Neuronal stem cell (in vitro differentiated cells): ENCODE results near the gene SLC22A3.

Experiments used
- DNase-seq: peaks from one replicate; pipeline ENCODE4 v3.0.0-alpha.2; 2013; ENCODE audit warnings: low spot score
- H2AFZ ChIP-seq: one replicate; pipeline ENCODE4 v1.6.1; 2013; ENCODE audit warnings: mild to moderate bottlenecking, low read length, inconsistent platforms
- H2AK5ac ChIP-seq: 2 replicates; pipeline ENCODE4 v1.6.1; 2013; ENCODE audit warnings: low read depth, mild to moderate bottlenecking, inconsistent platforms, low read length, moderate library complexity, mixed read lengths
- H2BK120ac ChIP-seq: 2 replicates; pipeline ENCODE4 v1.6.1; 2013; ENCODE audit warnings: low read depth, mild to moderate bottlenecking, inconsistent platforms, low read length, moderate library complexity, mixed read lengths
- H2BK12ac ChIP-seq: one replicate; pipeline ENCODE4 v1.6.1; 2013; ENCODE audit warnings: low read length, inconsistent platforms
- H2BK15ac ChIP-seq: 2 replicates; pipeline ENCODE4 v1.6.1; 2013; ENCODE audit warnings: mild to moderate bottlenecking, low read length, inconsistent platforms, mixed read lengths
- H2BK5ac ChIP-seq: one replicate; pipeline ENCODE4 v1.6.1; 2013; ENCODE audit warnings: inconsistent platforms, mild to moderate bottlenecking, low read length, moderate library complexity
- H3K14ac ChIP-seq: one replicate; pipeline ENCODE4 v1.6.1; 2013; ENCODE audit warnings: low read length, inconsistent platforms
- H3K18ac ChIP-seq: 2 replicates; pipeline ENCODE4 v1.6.1; 2013; ENCODE audit warnings: low read length, inconsistent platforms
- H3K23ac ChIP-seq: 2 replicates; pipeline ENCODE4 v1.6.1; 2013; ENCODE audit warnings: low read depth, mild to moderate bottlenecking, mixed read lengths, low read length, inconsistent platforms; ENCODE audit not compliant: poor library complexity
- H3K27ac ChIP-seq: replicated peaks from 3 replicates; pipeline ENCODE4 v1.5.1; 2013; ENCODE audit warnings: low read length, inconsistent platforms
- H3K27me3 ChIP-seq, 3 experiments: 2 replicates each; pipeline ENCODE4 v1.6.1; 2013; ENCODE audit warnings: low read length in 3 of 3, mild to moderate bottlenecking in 2 of 3, inconsistent platforms in 1 of 3, low read depth in 1 of 3, mixed read lengths in 1 of 3, moderate library complexity in 1 of 3; ENCODE audit not compliant: control insufficient read depth in 3 of 3, insufficient read depth in 3 of 3
- H3K36me3 ChIP-seq, 2 donors: replicated peaks in 1 of 2; 2 replicates each; pipeline ENCODE4 v1.6.1; 2013; ENCODE audit warnings: low read length in 2 of 2; ENCODE audit not compliant: control insufficient read depth in 2 of 2, insufficient read depth in 2 of 2
- H3K4ac ChIP-seq: 2 replicates; pipeline ENCODE4 v1.6.1; 2013; ENCODE audit warnings: inconsistent platforms, mild to moderate bottlenecking, low read length, moderate library complexity
- H3K4me1 ChIP-seq, 2 donors: 1 replicate in 1 of 2; 2 replicates in 1 of 2; pipeline ENCODE4 v1.6.1; 2013; ENCODE audit warnings: low read length in 2 of 2, low read depth in 1 of 2; ENCODE audit not compliant: control insufficient read depth in 2 of 2, insufficient read depth in 1 of 2
- H3K4me2 ChIP-seq: one replicate; pipeline ENCODE4 v1.6.1; 2013; ENCODE audit warnings: mild to moderate bottlenecking, low read length, inconsistent platforms; ENCODE audit not compliant: insufficient read depth, poor library complexity, severe bottlenecking
- H3K4me3 ChIP-seq, 2 donors: 2 replicates each; pipeline ENCODE4 v1.5.1; 2013; ENCODE audit warnings: low read length in 2 of 2, mild to moderate bottlenecking in 2 of 2, inconsistent platforms in 1 of 2, moderate library complexity in 1 of 2
- H3K79me1 ChIP-seq: one replicate; pipeline ENCODE4 v1.6.1; 2013; ENCODE audit warnings: low read depth, mild to moderate bottlenecking, inconsistent platforms, low read length, moderate library complexity
- H3K9ac ChIP-seq: one replicate; pipeline ENCODE4 v1.6.1; 2013; ENCODE audit warnings: mild to moderate bottlenecking, low read depth, low read length, inconsistent platforms; ENCODE audit not compliant: poor library complexity
- H3K9me3 ChIP-seq, 2 donors: replicated peaks in 1 of 2; 2 replicates each; pipeline versions ENCODE3 to v1.6.1; 2013; ENCODE audit warnings: low read length in 2 of 2, mild to moderate bottlenecking in 2 of 2, inconsistent platforms in 1 of 2, low read depth in 1 of 2, mixed read lengths in 1 of 2, moderate library complexity in 1 of 2; ENCODE audit not compliant: control insufficient read depth in 2 of 2, insufficient read depth in 1 of 2
- H4K8ac ChIP-seq: one replicate; pipeline ENCODE4 v1.6.1; 2013; ENCODE audit warnings: low read depth, mild to moderate bottlenecking, inconsistent platforms, low read length, moderate library complexity
- H4K91ac ChIP-seq: one replicate; pipeline ENCODE4 v1.6.1; 2013; ENCODE audit warnings: low read length, low read depth, mild to moderate bottlenecking, inconsistent platforms; ENCODE audit not compliant: poor library complexity
- WGBS, 2 donors: extraction: QIAGEN DNeasy Blood & Tissue Kit; methylation state at CpG; one replicate each; pipeline ENCODE4 v1.1.7; 2013; ENCODE audit warnings: missing lambda C conversion rate in 2 of 2, mixed read lengths in 1 of 2; ENCODE audit not compliant: insufficient read length in 2 of 2, insufficient replicate concordance in 1 of 2; ENCODE audit errors: extremely low coverage in 2 of 2; 5-methylcytosine and 5-hydroxymethylcytosine counted together

Gene SLC22A3

DNA sequence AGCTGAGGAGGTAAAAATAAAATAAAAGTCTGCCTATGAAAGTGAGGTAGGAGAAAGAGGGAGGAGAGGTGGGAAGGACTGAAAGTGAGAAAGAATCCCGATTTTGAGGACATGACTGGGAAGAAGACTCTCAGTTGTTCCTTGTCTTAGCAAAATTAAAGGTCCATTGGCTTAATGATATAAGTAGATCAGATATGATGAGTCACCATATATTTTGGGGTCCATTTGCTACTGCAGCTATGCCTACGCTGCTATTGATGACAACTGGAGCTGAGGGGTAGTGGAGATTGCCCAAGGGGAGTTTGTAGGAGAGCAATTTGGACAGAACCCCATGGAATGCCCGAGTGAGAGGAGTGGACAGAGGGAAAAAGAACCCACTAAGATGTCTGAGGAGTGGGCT is 15.1 kb upstream of the SLC22A3 start:
- H3K9me3 ChIP-seq = no peaks in the 10 kb centered on the region
- no peak overlapping the region for H3K14ac ChIP-seq
- no CpG with 5 or more reads among the region's 3 CpGs for WGBS, 2 donors

DNA sequence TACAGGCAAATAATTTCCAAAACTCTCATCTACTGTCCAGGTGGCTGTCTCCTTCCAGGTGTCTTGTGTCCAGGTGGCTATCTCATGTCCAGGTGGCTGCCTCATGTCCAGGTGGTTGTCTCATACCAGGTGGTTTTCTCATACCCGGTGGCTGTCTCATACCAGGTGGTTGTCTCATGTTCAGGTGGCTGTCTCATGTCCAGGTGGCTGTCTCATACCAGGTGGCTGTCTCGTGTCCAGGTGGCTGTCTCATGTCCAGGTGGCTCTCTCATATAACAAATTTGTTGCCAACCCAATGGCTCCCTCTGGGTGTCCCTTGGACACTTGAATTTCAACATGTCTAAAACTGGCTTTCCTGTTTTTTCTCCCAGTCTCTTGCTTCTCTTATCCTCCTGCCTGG is 14.3 kb upstream of the SLC22A3 start:
- no peak overlapping the region for H4K91ac ChIP-seq
- H3K79me1 ChIP-seq = no peaks in the 10 kb centered on the region
- H3K23ac ChIP-seq = no peak overlapping the region
- H3K14ac ChIP-seq = no peak overlapping the region
- no peak overlapping the region for H3K4me2 ChIP-seq
- H3K18ac ChIP-seq = no peak overlapping the region
- no peaks in the 10 kb centered on the region for H3K4me1 ChIP-seq
- no peak overlapping the region for H2BK15ac ChIP-seq
- WGBS, 2 donors = no CpG with 5 or more reads among the region's 2 CpGs
- no peak overlapping the region for H2BK120ac ChIP-seq
- H2BK12ac ChIP-seq = no peak overlapping the region
- no peak overlapping the region for H3K4me3 ChIP-seq
- H3K36me3 ChIP-seq = no peaks in the 10 kb centered on the region
- no peak overlapping the region for H2BK5ac ChIP-seq
- no peak overlapping the region for H2AFZ ChIP-seq
- no peak overlapping the region for H4K8ac ChIP-seq
- H3K27me3 ChIP-seq = peaks cover 0 to 19% (median 0%) of the 10 kb centered on the region in 3 experiments
- H2AK5ac ChIP-seq = no peak overlapping the region
- no peak overlapping the region for H3K4ac ChIP-seq
- H3K9ac ChIP-seq = no peak overlapping the region
- H3K9me3 ChIP-seq = no peaks in the 10 kb centered on the region
- DNase-seq = no peak
- H3K27ac ChIP-seq = no peak overlapping the region

More for the DNA sequence above, 15.1 kb upstream of the SLC22A3 start:
- no peak overlapping the region for H2AFZ ChIP-seq
- H2BK12ac ChIP-seq = no peak overlapping the region
- no peak overlapping the region for H2BK5ac ChIP-seq
- H4K8ac ChIP-seq = no peak overlapping the region
- no peak overlapping the region for H3K27ac ChIP-seq
- no peak overlapping the region for H3K23ac ChIP-seq
- DNase-seq = no peak
- no peaks in the 10 kb centered on the region for H3K36me3 ChIP-seq
- H3K4me1 ChIP-seq = no peaks in the 10 kb centered on the region
- no peak overlapping the region for H2BK15ac ChIP-seq
- no peak overlapping the region for H3K4me3 ChIP-seq
- no peak overlapping the region for H3K4me2 ChIP-seq
- H3K9ac ChIP-seq = no peak overlapping the region
- no peak overlapping the region for H2BK120ac ChIP-seq
- H3K18ac ChIP-seq = no peak overlapping the region
- H3K4ac ChIP-seq = no peak overlapping the region
- peaks cover 0 to 19% (median 0%) of the 10 kb centered on the region in 3 experiments for H3K27me3 ChIP-seq
- H3K79me1 ChIP-seq = no peaks in the 10 kb centered on the region
- H4K91ac ChIP-seq = no peak overlapping the region
- H2AK5ac ChIP-seq = no peak overlapping the region

DNA sequence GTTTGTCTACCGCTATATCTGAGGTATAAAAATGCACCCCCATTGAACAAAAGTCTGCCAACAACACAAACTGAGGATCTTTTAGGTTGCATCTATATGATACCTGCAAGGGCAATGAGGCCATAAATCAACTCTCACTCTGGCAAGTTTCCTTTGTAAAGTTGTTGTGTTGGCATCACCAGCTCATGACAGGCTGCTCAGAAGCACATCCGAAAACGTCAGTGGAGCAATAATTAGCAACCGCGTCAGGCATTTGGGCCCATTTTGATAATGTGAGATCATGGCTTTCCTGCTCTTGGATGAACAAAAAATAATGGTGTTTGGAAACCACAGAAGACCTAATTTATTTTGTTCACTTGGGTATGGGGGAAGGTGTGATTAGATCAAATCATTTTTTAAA is 12.0 kb upstream of the SLC22A3 start:
- Histone ChIP-seq H3K36me3 (no peaks in the 10 kb centered on the region), H3K9ac (no peak overlapping the region), H3K18ac (no peak overlapping the region), H2BK5ac (no peak overlapping the region), H3K79me1 (no peaks in the 10 kb centered on the region), H2BK15ac (no peak overlapping the region), H4K91ac (no peak overlapping the region), H2AK5ac (no peak overlapping the region), H2BK120ac (no peak overlapping the region), H3K9me3 (no peaks in the 10 kb centered on the region), H3K4me3 (no peak overlapping the region), H3K4me1 (no peaks in the 10 kb centered on the region), H3K27me3 (peaks cover 0 to 11% (median 0%) of the 10 kb centered on the region in 3 experiments), H2AFZ (no peak overlapping the region), H3K4me2 (no peak overlapping the region), H3K27ac (no peak overlapping the region), H2BK12ac (no peak overlapping the region), H3K23ac (no peak overlapping the region), H4K8ac (no peak overlapping the region), H3K14ac (no peak overlapping the region), H3K4ac (no peak overlapping the region)
- WGBS, 2 donors = no CpG with 5 or more reads among the region's 5 CpGs
- no peak for DNase-seq

DNA sequence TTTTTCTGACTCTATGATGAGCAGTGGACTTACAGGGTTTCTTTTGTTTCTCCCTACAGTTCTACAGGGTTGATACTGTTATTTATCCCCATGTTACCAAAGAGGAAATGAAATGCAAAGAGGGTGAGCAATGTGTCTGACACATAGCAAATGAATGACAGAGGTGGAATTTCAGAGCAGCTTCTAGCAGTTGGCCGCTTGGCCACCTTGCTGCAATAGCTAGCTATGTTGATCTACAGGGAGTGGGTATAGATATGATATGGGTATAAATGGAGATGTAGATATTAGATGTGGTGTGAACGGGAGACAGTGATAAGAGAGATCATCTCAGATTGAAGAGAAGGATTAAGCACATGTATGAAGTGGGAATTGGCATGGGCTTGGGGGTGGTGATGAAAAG is 10.9 kb upstream of the SLC22A3 start:
- Histone ChIP-seq H3K18ac (no peak overlapping the region), H3K79me1 (no peaks in the 10 kb centered on the region), H2BK5ac (no peak overlapping the region), H3K4me2 (no peak overlapping the region), H4K8ac (no peak overlapping the region), H2AFZ (no peak overlapping the region), H2BK12ac (no peak overlapping the region), H2AK5ac (no peak overlapping the region), H2BK120ac (no peak overlapping the region), H3K14ac (no peak overlapping the region), H3K27ac (no peak overlapping the region), H3K27me3 (peaks cover 0 to 19% (median 0%) of the 10 kb centered on the region in 3 experiments), H3K9me3 (no peaks in the 10 kb centered on the region), H3K4me3 (no peak overlapping the region), H3K4me1 (no peaks in the 10 kb centered on the region), H3K4ac (no peak overlapping the region), H2BK15ac (no peak overlapping the region), H3K36me3 (no peaks in the 10 kb centered on the region), H4K91ac (no peak overlapping the region), H3K9ac (no peak overlapping the region), H3K23ac (no peak overlapping the region)
- WGBS, 2 donors = 100% methylated on average over 1 of the region's 2 CpGs
- DNase-seq = no peak
